Measurements from ENCODE around the gene SOWAHB.

Gene SOWAHB

DNA sequence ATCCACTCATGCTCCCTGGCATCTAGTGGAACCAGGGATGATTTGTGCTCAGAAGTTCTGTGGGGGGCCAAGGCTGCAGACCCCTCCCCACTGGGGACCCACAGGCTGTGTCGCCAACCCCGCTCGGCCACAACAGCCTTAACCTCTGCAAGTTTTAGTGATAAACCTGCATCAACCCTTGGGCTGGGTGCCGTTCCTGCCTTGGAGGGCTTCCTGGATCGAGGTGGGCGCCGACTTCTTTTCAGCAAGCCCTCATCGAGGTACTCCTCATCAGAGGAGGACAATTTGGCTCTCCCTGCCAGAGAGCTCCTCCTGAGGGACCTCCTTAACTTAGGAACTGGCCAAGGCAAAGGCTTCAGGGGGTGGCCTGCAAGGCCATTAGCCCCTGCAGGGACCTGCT, 1.9 kb downstream of the SOWAHB start:
- ChIA-PET POLR2A (ENCODE audit: low non-redundant PET) (no interaction called here), CTCF (interaction anchor here (0.6 to 0.8 kb wide), 2 partner anchors 106 to 335 kb away, joined by 3 to 4 read pairs; no protein-coding TSS in a partner anchor)
- no peak overlapping the region for H3K27ac ChIP-seq
- DNase-seq (ENCODE audit: low spot score): no peak
- TF ChIP-seq, protein P1, sequence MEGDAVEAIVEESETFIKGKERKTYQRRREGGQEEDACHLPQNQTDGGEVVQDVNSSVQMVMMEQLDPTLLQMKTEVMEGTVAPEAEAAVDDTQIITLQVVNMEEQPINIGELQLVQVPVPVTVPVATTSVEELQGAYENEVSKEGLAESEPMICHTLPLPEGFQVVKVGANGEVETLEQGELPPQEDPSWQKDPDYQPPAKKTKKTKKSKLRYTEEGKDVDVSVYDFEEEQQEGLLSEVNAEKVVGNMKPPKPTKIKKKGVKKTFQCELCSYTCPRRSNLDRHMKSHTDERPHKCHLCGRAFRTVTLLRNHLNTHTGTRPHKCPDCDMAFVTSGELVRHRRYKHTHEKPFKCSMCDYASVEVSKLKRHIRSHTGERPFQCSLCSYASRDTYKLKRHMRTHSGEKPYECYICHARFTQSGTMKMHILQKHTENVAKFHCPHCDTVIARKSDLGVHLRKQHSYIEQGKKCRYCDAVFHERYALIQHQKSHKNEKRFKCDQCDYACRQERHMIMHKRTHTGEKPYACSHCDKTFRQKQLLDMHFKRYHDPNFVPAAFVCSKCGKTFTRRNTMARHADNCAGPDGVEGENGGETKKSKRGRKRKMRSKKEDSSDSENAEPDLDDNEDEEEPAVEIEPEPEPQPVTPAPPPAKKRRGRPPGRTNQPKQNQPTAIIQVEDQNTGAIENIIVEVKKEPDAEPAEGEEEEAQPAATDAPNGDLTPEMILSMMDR (conservative IDR thresholded peaks at IDR 0.05; ENCODE audit: low read depth): no peak

DNA sequence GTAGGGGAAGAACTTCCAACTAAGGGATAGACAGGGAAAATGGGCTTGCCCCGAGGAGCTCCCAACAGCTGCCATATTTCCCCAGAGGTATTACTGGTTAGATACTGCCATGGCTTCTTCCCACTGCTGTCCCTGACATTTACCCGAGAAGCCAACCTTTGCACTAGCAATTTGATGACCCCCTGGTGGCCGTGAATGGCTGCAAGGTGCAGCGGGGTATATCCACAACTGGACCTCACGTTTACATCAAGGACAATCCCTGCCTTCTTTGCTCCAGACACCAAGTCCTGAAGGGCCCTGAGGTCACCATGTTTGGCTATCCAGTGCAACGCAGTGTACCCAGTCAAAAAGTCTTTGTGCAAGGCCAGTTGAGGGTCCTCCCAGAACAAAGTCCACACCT, 2.3 kb downstream of the SOWAHB start:
- no peak for DNase-seq (ENCODE audit: low spot score)
- TF ChIP-seq, protein P1 (conservative IDR thresholded peaks at IDR 0.05; ENCODE audit: low read depth): no peak
- CTCF ChIA-PET: interaction anchor here (0.6 to 0.8 kb wide), 2 partner anchors 105 to 335 kb away, joined by 3 to 4 read pairs; no protein-coding TSS in a partner anchor
- no peak overlapping the region for H3K27ac ChIP-seq
- POLR2A ChIA-PET (ENCODE audit: low non-redundant PET): no interaction called here

DNA sequence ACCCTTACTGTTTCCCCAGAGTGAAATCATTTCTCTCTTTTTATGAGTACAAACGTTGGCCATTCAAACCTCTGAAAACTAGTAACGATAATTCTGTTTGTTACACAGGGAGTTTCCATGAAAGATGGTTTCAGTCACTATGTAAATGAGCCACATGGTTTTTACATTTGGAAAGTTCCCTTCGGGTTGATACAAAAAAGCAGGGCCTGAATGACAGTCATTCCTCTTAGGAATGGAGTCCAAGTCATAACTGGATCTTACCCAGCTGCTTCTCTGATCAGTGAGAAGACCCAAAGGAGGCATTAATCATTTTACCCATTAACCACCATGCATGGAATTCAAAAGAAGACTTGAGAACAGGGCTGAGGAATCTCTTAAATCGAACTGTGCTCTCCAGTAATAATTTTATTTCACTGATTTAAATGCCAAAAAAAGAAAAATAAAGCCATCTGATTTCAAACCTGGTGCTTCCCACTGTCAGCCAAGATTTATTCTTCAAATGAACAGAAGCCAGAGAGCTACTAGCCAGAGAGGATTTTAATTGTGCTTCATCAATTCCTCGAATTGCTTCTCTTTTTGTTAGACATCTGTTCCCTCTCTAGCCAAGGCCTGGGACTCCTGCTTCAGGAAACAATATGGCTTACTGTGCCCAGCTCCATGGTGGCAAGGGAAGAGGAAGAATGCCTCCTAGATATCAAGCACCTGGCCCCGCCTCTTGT, 3.2 kb downstream of the SOWAHB start:
- TF ChIP-seq, protein P1 (conservative IDR thresholded peaks at IDR 0.05; ENCODE audit: low read depth): no peak
- ChIA-PET POLR2A (ENCODE audit: low non-redundant PET) (no interaction called here), CTCF (no interaction called here)
- DNase-seq (ENCODE audit: low spot score): no peak
- H3K27ac ChIP-seq: no peak overlapping the region

GRCh38 chr4:76892601-76893000, 5.3 kb downstream of the SOWAHB start:
- H3K27ac ChIP-seq: no peak overlapping the region
- DNase-seq (ENCODE audit: low spot score): peak; percentile 47
- ChIA-PET CTCF (interaction anchor here (1.1 kb wide), 1 partner anchor 22 kb away, joined by 4 read pairs; no protein-coding TSS in a partner anchor), POLR2A (ENCODE audit: low non-redundant PET) (no interaction called here)
- TF ChIP-seq, protein P1 (conservative IDR thresholded peaks at IDR 0.05; ENCODE audit: low read depth): no peak

DNA sequence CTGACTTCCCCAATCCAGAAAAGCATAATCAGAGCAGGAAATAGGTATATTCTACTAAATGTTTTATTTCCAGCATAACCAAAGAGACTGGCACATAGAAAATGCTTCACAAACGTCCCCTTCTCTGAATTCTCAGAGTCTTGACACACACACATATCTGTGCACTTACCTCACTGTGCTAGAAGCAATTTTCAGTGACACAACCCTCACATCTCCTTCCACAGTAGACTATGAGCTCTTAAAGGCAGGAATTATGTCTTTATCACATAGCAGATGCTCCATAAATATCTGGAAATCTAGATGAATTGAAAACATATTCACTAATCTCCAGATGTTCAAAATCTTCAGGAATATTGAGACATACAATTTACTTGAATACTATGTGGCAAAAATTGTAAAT, 5.9 kb downstream of the SOWAHB start:
- H3K27ac ChIP-seq: no peak overlapping the region
- DNase-seq (ENCODE audit: low spot score): no peak
- TF ChIP-seq, protein P1 (conservative IDR thresholded peaks at IDR 0.05; ENCODE audit: low read depth): no peak
- ChIA-PET CTCF (interaction anchor here (1.1 kb wide), 1 partner anchor 21 kb away, joined by 4 read pairs; no protein-coding TSS in a partner anchor), POLR2A (ENCODE audit: low non-redundant PET) (no interaction called here)

- CTCF ChIA-PET: interaction anchor here (0.6 kb wide), 1 partner anchor 127 kb away, joined by 3 read pairs; no protein-coding TSS in a partner anchor
- POLR2A ChIA-PET (ENCODE audit: low non-redundant PET): no interaction called here
Measured at GRCh38 chr4:76886848-76887441, 11.0 kb downstream of the SOWAHB start.

More at GRCh38 chr4:76886848-76887441, 11.0 kb downstream of the SOWAHB start:
- no peak for DNase-seq (ENCODE audit: low spot score)
- H3K27ac ChIP-seq: no peak overlapping the region
- TF ChIP-seq, protein P1 (conservative IDR thresholded peaks at IDR 0.05; ENCODE audit: low read depth): no peak
